Measurements from ENCODE around the gene TAB3.

The TAB3 gene

GRCh38 chrX:30883138-30883537, 5.9 kb downstream of the TAB3 start:
- DNase-seq (ENCODE audit: low read depth): no peak

- no peak for DNase-seq (ENCODE audit: low read depth)
Observed at GRCh38 chrX:30881797-30882196, 7.3 kb downstream of the TAB3 start.

- DNase-seq (ENCODE audit: low read depth): no peak
Observed at GRCh38 chrX:30881390-30881789, 7.7 kb downstream of the TAB3 start.

GRCh38 chrX:30880058-30880457, 9.0 kb downstream of the TAB3 start:
- DNase-seq (ENCODE audit: low read depth): no peak

GRCh38 chrX:30876367-30876766, 12.7 kb downstream of the TAB3 start:
- no peak for DNase-seq (ENCODE audit: low read depth)

- DNase-seq (ENCODE audit: low read depth): peak; percentile 41
Observed at GRCh38 chrX:30875957-30876356, 13.1 kb downstream of the TAB3 start.

- DNase-seq (ENCODE audit: low read depth): no peak
Observed at GRCh38 chrX:30874851-30875250, 14.2 kb downstream of the TAB3 start.

- DNase-seq (ENCODE audit: low read depth): no peak
Observed at GRCh38 chrX:30870572-30870971, 18.5 kb downstream of the TAB3 start.

GRCh38 chrX:30865612-30866011, 23.4 kb downstream of the TAB3 start:
- DNase-seq (ENCODE audit: low read depth): no peak

- no peak for DNase-seq (ENCODE audit: low read depth)
Observed at GRCh38 chrX:30865015-30865414, 24.0 kb downstream of the TAB3 start.

GRCh38 chrX:30864383-30864785, 24.7 kb downstream of the TAB3 start:
- DNase-seq (ENCODE audit: low read depth): no peak

GRCh38 chrX:30863974-30864373, 25.1 kb downstream of the TAB3 start:
- no peak for DNase-seq (ENCODE audit: low read depth)

- no peak for DNase-seq (ENCODE audit: low read depth)
Observed at GRCh38 chrX:30858098-30858497, 31.0 kb downstream of the TAB3 start.

- no peak for DNase-seq (ENCODE audit: low read depth)
Observed at GRCh38 chrX:30851449-30851848, 37.6 kb downstream of the TAB3 start.

- no peak for DNase-seq (ENCODE audit: low read depth)
Observed at GRCh38 chrX:30835373-30835772, 53.7 kb downstream of the TAB3 start.

GRCh38 chrX:30833896-30834295, 55.2 kb downstream of the TAB3 start:
- no peak for DNase-seq (ENCODE audit: low read depth)

GRCh38 chrX:30831082-30831481, 58.0 kb downstream of the TAB3 start:
- no peak for DNase-seq (ENCODE audit: low read depth)

- no peak for DNase-seq (ENCODE audit: low read depth)
Observed at GRCh38 chrX:30830326-30830943, 58.6 kb downstream of the TAB3 start.

GRCh38 chrX:30824275-30824674, 64.8 kb downstream of the TAB3 start:
- DNase-seq (ENCODE audit: low read depth): no peak

GRCh38 chrX:30822764-30823163, 66.3 kb downstream of the TAB3 start:
- no peak for DNase-seq (ENCODE audit: low read depth)

- no peak for DNase-seq (ENCODE audit: low read depth)
Observed at GRCh38 chrX:30822068-30822681, 66.9 kb downstream of the TAB3 start.

- no peak for DNase-seq (ENCODE audit: low read depth)
Observed at GRCh38 chrX:30821116-30821515, 67.9 kb downstream of the TAB3 start.

- no peak for DNase-seq (ENCODE audit: low read depth)
Observed at GRCh38 chrX:30819080-30819479, 70.0 kb downstream of the TAB3 start.

GRCh38 chrX:30816079-30816478, 73.0 kb downstream of the TAB3 start:
- no peak for DNase-seq (ENCODE audit: low read depth)

Measured in non-pigmented ciliary epithelial cell (primary cell).